ENCODE results near the gene FAM111A.

Gene FAM111A

DNA sequence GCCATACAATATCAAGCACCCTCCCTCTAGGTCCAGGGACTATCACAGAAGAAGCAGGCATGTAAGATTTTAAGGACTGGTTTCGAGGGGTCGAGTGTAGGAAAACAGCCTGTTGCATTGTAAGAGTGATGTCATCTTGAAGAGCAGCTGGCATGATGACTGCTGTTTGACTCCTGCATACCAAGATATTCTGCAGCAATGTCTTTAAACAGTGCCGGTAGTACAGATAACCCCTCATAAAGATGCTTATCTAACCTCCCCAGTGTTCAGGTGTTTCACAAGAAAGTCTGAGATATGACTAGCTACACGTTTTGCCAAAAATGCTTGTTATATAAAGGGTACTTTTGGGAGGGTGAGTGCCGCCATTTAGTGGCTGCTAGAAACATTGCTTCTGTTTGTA, 12.0 kb downstream of the FAM111A start:
- ChIA-PET CTCF (no interaction called here), POLR2A (no interaction called here)
- H3K27ac ChIP-seq (ENCODE audit: extremely low read depth, low read depth, low read length), result no peak overlapping the region
- TF ChIP-seq ZNF558 (tag by site-specific recombination; IDR thresholded peaks at IDR 0.05) (no peak), ZNF37A (tag by site-specific recombination; IDR thresholded peaks at IDR 0.05) (no peak), ZNF701 (tag by site-specific recombination; IDR thresholded peaks at IDR 0.05) (no peak), SCRT2 (tag by site-specific recombination; IDR thresholded peaks at IDR 0.05) (peak; percentile 76)
- no peaks in the 10 kb centered on the region for H3K9me3 ChIP-seq (ENCODE audit: control insufficient read depth, insufficient read depth, low read depth, low read length)
- no peaks in the 10 kb centered on the region for H3K4me1 ChIP-seq (ENCODE audit: control insufficient read depth, insufficient read depth, low read length)
- peaks cover 0 to 5% of the 10 kb centered on the region in 2 experiments; a peak in 1 of 3 replicates for H3K36me3 ChIP-seq (ENCODE audit: control insufficient read depth in 2 of 2, insufficient read depth in 1 of 2, low read length in 2 of 2)
- H3K4me3 ChIP-seq (ENCODE audit: low read depth, low read length), result no peak overlapping the region

DNA sequence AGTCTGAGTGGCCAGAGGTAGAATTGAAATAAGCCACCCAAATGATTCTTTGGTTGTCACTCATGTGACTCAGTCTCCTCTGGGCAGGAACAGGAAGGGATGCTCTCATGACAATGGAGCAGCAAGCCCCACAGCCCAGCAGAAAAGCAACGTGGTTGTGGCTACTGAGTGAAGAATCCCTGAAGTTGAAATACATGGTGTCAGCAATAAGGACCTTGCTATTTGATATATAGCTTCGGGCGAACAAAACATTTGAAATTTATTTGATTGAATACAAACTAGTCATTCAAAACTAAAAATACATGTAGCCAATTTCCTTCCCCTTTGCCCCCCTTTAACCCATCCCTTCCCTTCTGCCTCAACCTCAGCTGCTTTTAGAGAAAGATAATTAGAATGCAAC, 14.8 kb downstream of the FAM111A start:
- TF ChIP-seq GLI4 (tag by site-specific recombination; IDR thresholded peaks at IDR 0.05) (no peak), ZNF558 (tag by site-specific recombination; IDR thresholded peaks at IDR 0.05) (no peak)
- no peak overlapping the region for H3K4me3 ChIP-seq (ENCODE audit: low read depth, low read length)
- H3K27ac ChIP-seq (ENCODE audit: extremely low read depth, low read depth, low read length), result no peak overlapping the region
- H3K9me3 ChIP-seq (ENCODE audit: control insufficient read depth, insufficient read depth, low read depth, low read length), result no peaks in the 10 kb centered on the region
- POLR2A ChIA-PET, result interaction anchor here (1.1 kb wide), 1 partner anchor 15 kb away, joined by 5 read pairs; the partner anchor contains the start of gene FAM111A
- CTCF ChIA-PET, result interaction anchor here (1.1 to 3.8 kb wide), 15 partner anchors 11 to 593 kb away, joined by 3 to 37 read pairs (median 8); partner anchors contain the start of genes DTX4 and FAM111A
- no peaks in the 10 kb centered on the region for H3K36me3 ChIP-seq (ENCODE audit: control insufficient read depth in 2 of 2, insufficient read depth in 1 of 2, low read length in 2 of 2)
- no peaks in the 10 kb centered on the region for H3K4me1 ChIP-seq (ENCODE audit: control insufficient read depth, insufficient read depth, low read length)

DNA sequence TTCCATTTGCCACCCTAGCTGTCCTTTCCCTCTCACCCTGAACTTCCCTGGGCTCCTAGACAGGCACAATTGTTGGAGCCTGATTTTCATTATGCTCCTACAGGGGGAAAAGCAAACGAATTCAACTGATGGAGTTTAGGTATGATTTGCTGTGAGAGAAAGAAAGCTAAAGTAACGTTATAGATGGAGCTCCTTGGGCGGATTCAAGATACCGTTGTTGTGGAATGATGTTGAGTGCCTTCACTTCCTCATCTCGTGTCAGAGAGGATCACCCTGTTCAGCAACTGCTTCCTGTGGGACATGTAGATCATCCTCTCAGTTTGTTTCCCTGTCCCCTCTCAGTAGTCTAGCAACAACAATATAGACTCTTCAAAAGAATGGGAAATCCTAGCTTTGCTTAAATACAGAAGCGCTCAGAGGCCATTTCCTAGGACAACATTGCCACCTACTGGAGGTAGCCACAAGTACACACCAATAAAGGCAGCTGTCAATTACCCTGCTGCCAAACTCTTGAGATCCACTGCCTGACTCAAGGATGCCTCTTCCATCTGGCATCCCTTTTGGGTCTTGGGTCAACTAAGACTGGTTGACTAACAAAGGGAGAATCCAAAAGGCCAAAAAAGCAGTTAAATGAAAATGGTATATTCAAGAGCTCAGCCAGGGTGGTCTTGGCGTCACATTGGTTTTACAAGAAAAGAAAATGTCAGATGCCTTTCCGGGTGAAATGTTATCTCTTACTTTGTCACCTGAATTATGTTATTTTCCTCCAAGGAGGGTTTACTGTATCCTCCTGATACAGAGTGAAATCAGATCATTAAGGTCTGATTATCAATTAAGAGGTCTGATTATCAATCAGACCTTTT, 15.8 kb downstream of the FAM111A start:
- Histone ChIP-seq H3K36me3 (ENCODE audit: control insufficient read depth in 2 of 2, insufficient read depth in 1 of 2, low read length in 2 of 2) (no peaks in the 10 kb centered on the region), H3K27ac (ENCODE audit: extremely low read depth, low read depth, low read length) (no peak overlapping the region), H3K9me3 (ENCODE audit: control insufficient read depth, insufficient read depth, low read depth, low read length) (no peaks in the 10 kb centered on the region), H3K4me1 (ENCODE audit: control insufficient read depth, insufficient read depth, low read length) (no peaks in the 10 kb centered on the region), H3K4me3 (ENCODE audit: low read depth, low read length) (no peak overlapping the region)
- ChIA-PET POLR2A (interaction anchor here (1.1 kb wide), 1 partner anchor 16 kb away, joined by 5 read pairs; the partner anchor contains the start of gene FAM111A), CTCF (interaction anchor here (0.6 to 3.8 kb wide), 40 partner anchors 8 to 1665 kb away, joined by 3 to 37 read pairs (median 5); partner anchors contain the start of genes DTX4, FAM111A and FAM111B)
- TF ChIP-seq, protein P1, sequence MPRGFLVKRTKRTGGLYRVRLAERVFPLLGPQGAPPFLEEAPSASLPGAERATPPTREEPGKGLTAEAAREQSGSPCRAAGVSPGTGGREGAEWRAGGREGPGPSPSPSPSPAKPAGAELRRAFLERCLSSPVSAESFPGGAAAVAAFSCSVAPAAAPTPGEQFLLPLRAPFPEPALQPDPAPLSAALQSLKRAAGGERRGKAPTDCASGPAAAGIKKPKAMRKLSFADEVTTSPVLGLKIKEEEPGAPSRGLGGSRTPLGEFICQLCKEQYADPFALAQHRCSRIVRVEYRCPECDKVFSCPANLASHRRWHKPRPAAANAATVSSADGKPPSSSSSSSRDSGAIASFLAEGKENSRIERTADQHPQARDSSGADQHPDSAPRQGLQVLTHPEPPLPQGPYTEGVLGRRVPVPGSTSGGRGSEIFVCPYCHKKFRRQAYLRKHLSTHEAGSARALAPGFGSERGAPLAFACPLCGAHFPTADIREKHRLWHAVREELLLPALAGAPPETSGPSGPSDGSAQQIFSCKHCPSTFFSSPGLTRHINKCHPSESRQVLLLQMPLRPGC (tag by site-specific recombination; IDR thresholded peaks at IDR 0.05), result no peak
- TF ChIP-seq ZNF629 (tag by site-specific recombination; IDR thresholded peaks at IDR 0.05) (no peak), ZNF350 (tag by site-specific recombination; IDR thresholded peaks at IDR 0.05) (no peak), BCL11B (tag by site-specific recombination; IDR thresholded peaks at IDR 0.05; ENCODE audit: low read depth) (no peak), ZNF510 (tag by site-specific recombination; IDR thresholded peaks at IDR 0.05; ENCODE audit: insufficient replicate concordance) (no peak), ZNF621 (tag by site-specific recombination; IDR thresholded peaks at IDR 0.05) (no peak), ZIC2 (tag by site-specific recombination; IDR thresholded peaks at IDR 0.05) (no peak), ZNF354C (tag by site-specific recombination; IDR thresholded peaks at IDR 0.05; ENCODE audit: borderline replicate concordance, low read depth) (no peak), ZNF404 (tag by site-specific recombination; IDR thresholded peaks at IDR 0.05) (no peak), ZNF423 (tag by site-specific recombination; IDR thresholded peaks at IDR 0.05) (no peak), ZBTB21 (tag by site-specific recombination; IDR thresholded peaks at IDR 0.05) (no peak), ZNF654 (tag by site-specific recombination; IDR thresholded peaks at IDR 0.05; ENCODE audit: low read depth) (peak; percentile 91), GLIS2 (tag by site-specific recombination; IDR thresholded peaks at IDR 0.05) (no peak), GFI1B (tag by site-specific recombination; IDR thresholded peaks at IDR 0.05) (no peak)
- TF ChIP-seq, protein P2, sequence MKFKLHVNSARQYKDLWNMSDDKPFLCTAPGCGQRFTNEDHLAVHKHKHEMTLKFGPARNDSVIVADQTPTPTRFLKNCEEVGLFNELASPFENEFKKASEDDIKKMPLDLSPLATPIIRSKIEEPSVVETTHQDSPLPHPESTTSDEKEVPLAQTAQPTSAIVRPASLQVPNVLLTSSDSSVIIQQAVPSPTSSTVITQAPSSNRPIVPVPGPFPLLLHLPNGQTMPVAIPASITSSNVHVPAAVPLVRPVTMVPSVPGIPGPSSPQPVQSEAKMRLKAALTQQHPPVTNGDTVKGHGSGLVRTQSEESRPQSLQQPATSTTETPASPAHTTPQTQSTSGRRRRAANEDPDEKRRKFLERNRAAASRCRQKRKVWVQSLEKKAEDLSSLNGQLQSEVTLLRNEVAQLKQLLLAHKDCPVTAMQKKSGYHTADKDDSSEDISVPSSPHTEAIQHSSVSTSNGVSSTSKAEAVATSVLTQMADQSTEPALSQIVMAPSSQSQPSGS (tag by site-specific recombination; IDR thresholded peaks at IDR 0.05; ENCODE audit: low read depth), result no peak
- TF ChIP-seq, protein P3, sequence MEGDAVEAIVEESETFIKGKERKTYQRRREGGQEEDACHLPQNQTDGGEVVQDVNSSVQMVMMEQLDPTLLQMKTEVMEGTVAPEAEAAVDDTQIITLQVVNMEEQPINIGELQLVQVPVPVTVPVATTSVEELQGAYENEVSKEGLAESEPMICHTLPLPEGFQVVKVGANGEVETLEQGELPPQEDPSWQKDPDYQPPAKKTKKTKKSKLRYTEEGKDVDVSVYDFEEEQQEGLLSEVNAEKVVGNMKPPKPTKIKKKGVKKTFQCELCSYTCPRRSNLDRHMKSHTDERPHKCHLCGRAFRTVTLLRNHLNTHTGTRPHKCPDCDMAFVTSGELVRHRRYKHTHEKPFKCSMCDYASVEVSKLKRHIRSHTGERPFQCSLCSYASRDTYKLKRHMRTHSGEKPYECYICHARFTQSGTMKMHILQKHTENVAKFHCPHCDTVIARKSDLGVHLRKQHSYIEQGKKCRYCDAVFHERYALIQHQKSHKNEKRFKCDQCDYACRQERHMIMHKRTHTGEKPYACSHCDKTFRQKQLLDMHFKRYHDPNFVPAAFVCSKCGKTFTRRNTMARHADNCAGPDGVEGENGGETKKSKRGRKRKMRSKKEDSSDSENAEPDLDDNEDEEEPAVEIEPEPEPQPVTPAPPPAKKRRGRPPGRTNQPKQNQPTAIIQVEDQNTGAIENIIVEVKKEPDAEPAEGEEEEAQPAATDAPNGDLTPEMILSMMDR (tag by site-specific recombination; IDR thresholded peaks at IDR 0.05), result peak; percentile 42; the same call in 1 of the 2 replicates
- TF ChIP-seq, protein P4, sequence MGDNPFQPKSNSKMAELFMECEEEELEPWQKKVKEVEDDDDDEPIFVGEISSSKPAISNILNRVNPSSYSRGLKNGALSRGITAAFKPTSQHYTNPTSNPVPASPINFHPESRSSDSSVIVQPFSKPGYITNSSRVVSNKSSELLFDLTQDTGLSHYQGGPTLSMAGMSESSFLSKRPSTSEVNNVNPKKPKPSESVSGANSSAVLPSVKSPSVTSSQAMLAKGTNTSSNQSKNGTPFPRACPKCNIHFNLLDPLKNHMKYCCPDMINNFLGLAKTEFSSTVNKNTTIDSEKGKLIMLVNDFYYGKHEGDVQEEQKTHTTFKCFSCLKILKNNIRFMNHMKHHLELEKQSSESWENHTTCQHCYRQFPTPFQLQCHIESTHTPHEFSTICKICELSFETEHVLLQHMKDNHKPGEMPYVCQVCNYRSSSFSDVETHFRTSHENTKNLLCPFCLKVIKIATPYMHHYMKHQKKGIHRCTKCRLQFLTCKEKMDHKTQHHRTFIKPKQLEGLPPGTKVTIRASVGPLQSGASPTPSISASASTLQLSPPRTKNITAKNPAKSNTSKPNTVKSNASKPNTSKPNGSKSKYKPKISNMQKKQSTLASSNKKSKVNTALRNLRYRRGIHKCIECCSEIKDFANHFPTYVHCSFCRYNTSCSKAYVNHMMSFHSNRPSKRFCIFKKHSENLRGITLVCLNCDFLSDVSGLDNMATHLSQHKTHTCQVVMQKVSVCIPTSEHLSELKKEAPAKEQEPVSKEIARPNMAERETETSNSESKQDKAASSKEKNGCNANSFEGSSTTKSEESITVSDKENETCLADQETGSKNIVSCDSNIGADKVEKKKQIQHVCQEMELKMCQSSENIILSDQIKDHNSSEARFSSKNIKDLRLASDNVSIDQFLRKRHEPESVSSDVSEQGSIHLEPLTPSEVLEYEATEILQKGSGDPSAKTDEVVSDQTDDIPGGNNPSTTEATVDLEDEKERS (tag by site-specific recombination; IDR thresholded peaks at IDR 0.05), result no peak
